GM19193 (cell line): ENCODE data around the gene CPEB1.

Source experiments
- POLR2A ChIP-seq: IDR thresholded peaks from 4 replicates; pipeline ENCODE4 v1.6.1; 2011; ENCODE audit not compliant: insufficient read depth, insufficient read length; ENCODE audit errors: extremely low read depth

The CPEB1 gene

GRCh38 chr15:82656641-82657266 is 9.6 kb upstream of the CPEB1 start:
- no peak for TF ChIP-seq POLR2A

GRCh38 chr15:82655606-82656005 is 8.4 kb upstream of the CPEB1 start:
- no peak for TF ChIP-seq POLR2A

- TF ChIP-seq POLR2A = no peak
Observed at GRCh38 chr15:82653483-82654168, 6.5 kb upstream of the CPEB1 start.

- TF ChIP-seq POLR2A = no peak
Observed at GRCh38 chr15:82651708-82652107, 4.5 kb upstream of the CPEB1 start.

- no peak for TF ChIP-seq POLR2A
Observed at GRCh38 chr15:82650046-82650670, 3.0 kb upstream of the CPEB1 start.

GRCh38 chr15:82649226-82649999 is 2.2 kb upstream of the CPEB1 start:
- TF ChIP-seq POLR2A = no peak

- TF ChIP-seq POLR2A = no peak
Observed at GRCh38 chr15:82648257-82649103, 1.3 kb upstream of the CPEB1 start.

- TF ChIP-seq POLR2A = no peak
Observed at GRCh38 chr15:82647835-82648256, 683 bp upstream of the CPEB1 start.

- no peak for TF ChIP-seq POLR2A
Observed at GRCh38 chr15:82646250-82647044, 716 bp downstream of the CPEB1 start.

GRCh38 chr15:82643992-82644391 is 3.2 kb downstream of the CPEB1 start:
- TF ChIP-seq POLR2A = no peak

GRCh38 chr15:82642656-82643055 is 4.5 kb downstream of the CPEB1 start:
- no peak for TF ChIP-seq POLR2A

GRCh38 chr15:82641129-82641798 is 5.9 kb downstream of the CPEB1 start:
- TF ChIP-seq POLR2A = no peak

GRCh38 chr15:82640672-82641071 is 6.5 kb downstream of the CPEB1 start:
- TF ChIP-seq POLR2A = no peak
